GM10266 (cell line): Measurements from ENCODE around the gene HSD17B11.
"Not testable (repeated sequence)": the region's sequence is repeated elsewhere in the genome, so short reads cannot be mapped to it uniquely, and the experiment has no call there.

Experiments
- DNase-seq: peaks from one replicate; pipeline ENCODE4 v3.0.0; 2012; ENCODE audit errors: extremely low spot score
- TF ChIP-seq, protein P1 (sequence below): IDR thresholded peaks from 2 replicates; pipeline ENCODE4 v1.5.1; 2012; ENCODE audit warnings: mild to moderate bottlenecking, low read depth; ENCODE audit not compliant: control insufficient read depth, insufficient read depth; ENCODE audit errors: missing control alignments

Gene HSD17B11

DNA sequence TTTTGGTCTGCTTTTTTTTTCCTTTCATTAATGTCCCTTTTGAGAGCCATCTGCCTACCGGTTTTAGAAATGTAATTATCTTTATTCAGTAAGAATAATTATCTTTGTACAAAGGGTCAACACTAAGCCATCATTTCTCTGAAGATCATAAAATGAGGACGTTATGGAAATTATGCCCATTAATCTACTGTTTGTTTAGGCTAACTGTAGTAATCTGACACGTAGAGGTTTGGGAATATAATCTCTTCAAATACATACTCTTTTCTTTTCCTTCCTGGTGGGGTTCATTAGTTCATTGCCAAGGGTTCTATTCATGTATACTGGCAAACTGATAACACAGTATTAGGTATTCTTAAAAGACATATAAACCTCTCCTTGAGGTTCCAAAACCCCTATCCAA lies 64.5 kb downstream of the HSD17B11 start:
- no peak for DNase-seq

GRCh38 chr4:87322754-87323153 lies 68.2 kb downstream of the HSD17B11 start, which contains the start of gene HSD17B13:
Gene HSD17B13 (minus strand): TSS chr4:87322882. CDS start chr4:87322841, 41 bp downstream.
- no peak for DNase-seq
- TF ChIP-seq, protein P1, sequence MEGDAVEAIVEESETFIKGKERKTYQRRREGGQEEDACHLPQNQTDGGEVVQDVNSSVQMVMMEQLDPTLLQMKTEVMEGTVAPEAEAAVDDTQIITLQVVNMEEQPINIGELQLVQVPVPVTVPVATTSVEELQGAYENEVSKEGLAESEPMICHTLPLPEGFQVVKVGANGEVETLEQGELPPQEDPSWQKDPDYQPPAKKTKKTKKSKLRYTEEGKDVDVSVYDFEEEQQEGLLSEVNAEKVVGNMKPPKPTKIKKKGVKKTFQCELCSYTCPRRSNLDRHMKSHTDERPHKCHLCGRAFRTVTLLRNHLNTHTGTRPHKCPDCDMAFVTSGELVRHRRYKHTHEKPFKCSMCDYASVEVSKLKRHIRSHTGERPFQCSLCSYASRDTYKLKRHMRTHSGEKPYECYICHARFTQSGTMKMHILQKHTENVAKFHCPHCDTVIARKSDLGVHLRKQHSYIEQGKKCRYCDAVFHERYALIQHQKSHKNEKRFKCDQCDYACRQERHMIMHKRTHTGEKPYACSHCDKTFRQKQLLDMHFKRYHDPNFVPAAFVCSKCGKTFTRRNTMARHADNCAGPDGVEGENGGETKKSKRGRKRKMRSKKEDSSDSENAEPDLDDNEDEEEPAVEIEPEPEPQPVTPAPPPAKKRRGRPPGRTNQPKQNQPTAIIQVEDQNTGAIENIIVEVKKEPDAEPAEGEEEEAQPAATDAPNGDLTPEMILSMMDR = no peak

More for the DNA sequence above, 64.5 kb downstream of the HSD17B11 start:
- TF ChIP-seq, protein P1 = no peak

GRCh38 chr4:87321888-87322287 lies 69.1 kb downstream of the HSD17B11 start:
- TF ChIP-seq, protein P1 = no peak
- no peak for DNase-seq

- TF ChIP-seq, protein P1 = no peak
- no peak for DNase-seq
Observed at GRCh38 chr4:87317527-87317926, 73.5 kb downstream of the HSD17B11 start.

DNA sequence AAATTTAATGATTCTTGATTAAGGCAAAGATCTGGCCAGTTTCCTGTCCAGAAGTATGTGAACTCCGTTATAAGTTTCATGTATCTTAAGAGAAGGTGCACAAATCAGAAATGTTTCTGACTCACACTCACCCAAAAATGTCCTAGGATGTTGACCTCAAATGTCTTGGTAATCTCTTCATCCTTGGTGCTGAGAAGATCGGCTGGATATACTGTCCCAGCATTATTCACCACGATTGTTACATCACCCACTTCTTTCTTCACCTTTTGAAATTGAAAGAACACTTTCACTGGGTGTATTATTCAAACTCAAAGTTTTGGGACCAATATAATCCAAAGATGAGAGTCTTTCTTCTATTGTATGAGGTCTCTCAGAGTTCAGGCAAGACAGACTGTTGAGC lies 74.0 kb downstream of the HSD17B11 start:
- TF ChIP-seq, protein P1 = no peak
- DNase-seq = no peak

GRCh38 chr4:87315000-87315399 lies 76.0 kb downstream of the HSD17B11 start:
- not testable (repeated sequence) for DNase-seq

DNA sequence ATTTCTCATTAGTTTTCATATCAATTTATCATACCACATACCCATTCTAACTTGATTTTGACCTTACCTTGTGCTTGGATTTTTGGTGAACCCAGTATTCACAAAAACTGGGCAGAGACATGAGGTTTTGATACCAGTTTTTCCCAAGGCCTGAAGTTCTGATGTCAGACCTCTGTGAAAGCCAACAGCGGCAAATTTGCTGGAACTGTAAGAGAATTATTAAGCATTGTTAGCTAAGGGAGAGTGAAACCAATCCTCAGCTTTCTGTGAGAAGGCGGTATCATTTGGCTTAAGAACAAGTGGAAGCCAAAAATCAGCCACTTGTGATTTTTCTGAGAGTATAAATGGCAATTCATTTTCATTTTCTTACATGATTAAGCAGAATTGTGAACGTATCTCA lies 77.2 kb downstream of the HSD17B11 start:
- DNase-seq = no peak
- TF ChIP-seq, protein P1 = no peak

GRCh38 chr4:87311684-87312083 lies 79.3 kb downstream of the HSD17B11 start:
- TF ChIP-seq, protein P1 = no peak
- no peak for DNase-seq
